Retinal pigment epithelial cell (primary cell): ENCODE data around the gene CPT1B.
"Not testable (repeated sequence)": the region's sequence is repeated elsewhere in the genome, so short reads cannot be mapped to it uniquely, and the experiment has no call there.

Experiments used
- DNase-seq: peaks from one replicate; pipeline ENCODE4 v3.0.0-alpha.2; 2010; ENCODE audit warnings: low read depth
- H3K4me3 ChIP-seq: 2 replicates; pipeline ENCODE4 v1.5.1; 2011; ENCODE audit warnings: mild to moderate bottlenecking, low read length, control low read depth, moderate library complexity
- TF ChIP-seq, protein P1 (sequence below): conservative IDR thresholded peaks from 2 replicates; pipeline ENCODE4 v1.5.1; 2011; ENCODE audit warnings: low read depth, low read length, control low read depth, inconsistent platforms

CPT1B gene

DNA sequence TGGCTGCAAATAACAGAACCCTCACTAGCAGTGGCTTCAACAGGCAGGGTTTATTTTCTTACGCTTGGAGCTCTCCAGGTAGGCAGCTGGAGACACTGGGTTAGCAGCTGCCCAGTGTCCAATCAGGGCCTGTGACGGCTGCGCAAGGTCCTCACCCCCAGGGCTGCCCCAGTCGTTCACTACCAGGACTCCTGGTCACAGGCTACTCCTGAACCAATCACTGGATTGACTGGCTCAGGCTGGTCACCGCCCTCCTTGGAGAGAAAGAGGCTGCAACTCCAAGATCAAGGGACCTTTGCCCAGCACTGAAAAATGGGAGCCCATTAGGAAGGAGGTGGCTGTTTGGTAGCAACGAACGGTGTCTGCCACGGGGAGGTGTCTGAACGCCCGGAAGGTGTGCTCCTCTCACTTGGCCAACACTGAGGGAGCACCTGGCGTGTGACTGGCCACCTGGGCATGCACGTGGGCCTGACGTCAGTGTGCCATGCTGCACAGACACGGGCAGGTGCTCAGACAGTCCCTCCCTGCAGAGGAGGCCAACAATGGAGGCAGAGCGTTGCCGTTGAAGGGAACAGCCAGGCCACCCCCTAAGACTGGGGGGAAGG lies 44.6 kb upstream of the CPT1B start:
- DNase-seq: no peak
- no peak overlapping the region for H3K4me3 ChIP-seq
- TF ChIP-seq, protein P1, sequence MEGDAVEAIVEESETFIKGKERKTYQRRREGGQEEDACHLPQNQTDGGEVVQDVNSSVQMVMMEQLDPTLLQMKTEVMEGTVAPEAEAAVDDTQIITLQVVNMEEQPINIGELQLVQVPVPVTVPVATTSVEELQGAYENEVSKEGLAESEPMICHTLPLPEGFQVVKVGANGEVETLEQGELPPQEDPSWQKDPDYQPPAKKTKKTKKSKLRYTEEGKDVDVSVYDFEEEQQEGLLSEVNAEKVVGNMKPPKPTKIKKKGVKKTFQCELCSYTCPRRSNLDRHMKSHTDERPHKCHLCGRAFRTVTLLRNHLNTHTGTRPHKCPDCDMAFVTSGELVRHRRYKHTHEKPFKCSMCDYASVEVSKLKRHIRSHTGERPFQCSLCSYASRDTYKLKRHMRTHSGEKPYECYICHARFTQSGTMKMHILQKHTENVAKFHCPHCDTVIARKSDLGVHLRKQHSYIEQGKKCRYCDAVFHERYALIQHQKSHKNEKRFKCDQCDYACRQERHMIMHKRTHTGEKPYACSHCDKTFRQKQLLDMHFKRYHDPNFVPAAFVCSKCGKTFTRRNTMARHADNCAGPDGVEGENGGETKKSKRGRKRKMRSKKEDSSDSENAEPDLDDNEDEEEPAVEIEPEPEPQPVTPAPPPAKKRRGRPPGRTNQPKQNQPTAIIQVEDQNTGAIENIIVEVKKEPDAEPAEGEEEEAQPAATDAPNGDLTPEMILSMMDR: no peak

DNA sequence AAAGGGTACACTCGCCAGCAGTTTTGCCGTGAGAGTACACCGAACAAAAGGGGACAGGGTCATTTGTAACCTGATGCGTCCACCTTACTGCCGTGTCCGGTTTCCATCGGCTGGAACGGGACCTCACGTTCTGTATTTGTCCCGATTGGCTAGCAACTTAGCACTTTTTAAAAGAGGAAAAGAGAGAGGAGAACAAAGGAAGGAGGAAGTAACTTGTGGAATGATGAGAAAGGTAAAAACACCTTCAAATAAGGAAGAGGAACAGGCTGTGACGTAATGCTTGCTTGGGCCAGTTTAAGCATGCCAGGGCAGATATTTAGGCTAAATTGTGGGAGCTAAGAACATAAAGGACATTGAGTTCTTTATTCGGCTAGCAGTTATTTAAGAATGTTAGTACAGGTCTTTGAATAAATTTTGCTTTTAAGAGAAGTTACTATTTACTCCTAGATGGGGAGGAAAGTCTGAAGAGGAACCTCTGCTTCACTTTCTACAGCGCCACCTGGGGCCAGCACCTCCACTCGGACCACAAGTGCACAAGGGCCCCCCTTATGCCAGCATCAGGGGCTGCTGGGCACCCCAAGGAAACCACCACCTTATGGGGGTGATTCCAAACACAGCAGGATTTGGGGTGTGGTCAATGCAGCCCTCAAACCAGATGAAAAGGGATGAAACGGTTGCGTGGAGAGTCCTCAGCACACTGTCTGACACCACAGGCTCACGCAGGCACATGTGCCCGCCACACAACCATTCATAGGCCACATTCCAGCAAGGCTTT lies 43.9 kb upstream of the CPT1B start:
- H3K4me3 ChIP-seq: no peak overlapping the region
- no peak for DNase-seq
- TF ChIP-seq, protein P1: peak; percentile 36

DNA sequence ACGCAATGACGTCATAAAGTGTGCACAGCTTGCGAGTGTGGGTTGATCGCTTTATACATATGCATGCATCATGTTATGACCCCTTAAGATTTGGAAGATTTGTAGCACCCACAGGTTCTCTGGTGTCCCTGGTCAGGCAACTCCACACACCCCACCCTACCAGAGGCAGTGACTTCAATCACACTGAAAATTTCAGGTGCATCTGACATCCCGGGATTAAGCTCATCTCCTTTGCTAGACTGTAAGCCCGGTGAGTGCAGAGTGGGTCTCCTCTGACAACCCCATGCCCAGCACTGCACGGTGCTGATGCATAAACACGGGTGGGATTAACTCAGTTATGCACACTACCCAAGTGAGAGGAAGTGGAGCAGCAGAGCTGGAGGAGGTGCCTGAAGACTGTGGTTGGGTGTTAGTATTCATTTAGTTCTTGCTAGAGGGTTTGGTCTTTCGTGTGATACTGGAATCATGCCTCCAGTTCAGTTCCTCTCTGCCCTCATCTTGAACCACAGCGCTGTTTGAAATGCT lies 43.2 kb upstream of the CPT1B start:
- DNase-seq: no peak
- H3K4me3 ChIP-seq: no peak overlapping the region
- TF ChIP-seq, protein P1: no peak

DNA sequence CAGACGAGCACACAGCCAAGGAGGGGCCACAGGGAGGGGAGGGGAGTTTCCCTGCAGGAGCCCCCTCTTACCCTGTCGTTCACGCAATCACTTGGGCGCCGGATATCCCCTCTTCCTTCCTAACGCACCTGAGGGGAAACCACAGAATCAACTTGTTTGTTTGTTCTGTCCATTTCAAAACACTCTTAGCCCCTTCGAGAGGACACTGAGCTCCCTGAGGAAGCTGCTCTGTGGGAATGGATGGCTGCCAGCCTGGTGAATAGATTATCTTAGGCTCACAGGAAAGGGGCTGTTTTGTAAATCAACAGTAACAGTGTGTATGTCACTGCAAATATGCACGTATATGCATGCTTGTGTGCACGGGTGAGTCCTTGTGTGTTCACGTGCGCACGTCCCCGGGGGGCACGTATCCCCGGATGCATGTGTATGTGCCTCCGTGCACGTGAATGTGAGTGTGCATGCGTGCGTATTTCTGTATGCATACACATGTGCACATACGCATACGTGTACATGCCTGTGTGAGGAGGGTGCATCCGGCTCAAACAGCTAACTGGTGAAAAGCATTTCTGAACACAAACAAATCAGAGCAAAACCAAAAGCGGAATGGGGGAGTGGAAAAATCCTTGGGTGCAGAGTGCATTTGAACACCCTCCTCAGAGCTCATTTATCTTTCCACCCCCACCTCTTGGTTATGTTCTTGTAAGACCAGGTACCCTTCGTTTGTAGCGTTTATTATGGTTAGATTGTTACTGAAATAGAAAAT lies 42.5 kb upstream of the CPT1B start:
- H3K4me3 ChIP-seq: no peak overlapping the region
- no peak for DNase-seq
- TF ChIP-seq, protein P1: no peak

DNA sequence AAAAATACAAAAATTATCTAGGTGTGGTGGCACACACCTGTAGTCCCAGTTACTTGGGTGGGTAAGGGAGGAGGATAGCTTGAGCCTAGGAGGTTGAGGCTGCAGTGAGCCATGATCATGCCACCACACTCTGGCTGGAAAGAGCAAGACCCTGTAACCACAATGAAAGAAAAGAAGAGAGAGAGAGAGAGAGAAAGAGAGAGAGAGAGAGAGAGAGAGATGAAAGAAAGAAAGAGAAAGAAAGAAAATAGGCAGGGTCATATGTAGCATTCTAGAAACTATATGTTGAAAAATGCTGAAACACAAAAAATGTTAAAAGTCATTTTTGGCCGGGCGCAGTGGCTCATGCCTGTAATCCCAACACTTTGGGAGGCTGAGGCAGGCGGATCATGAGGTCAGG lies 36.1 kb upstream of the CPT1B start:
- H3K4me3 ChIP-seq, DNase-seq: not testable (repeated sequence)

DNA sequence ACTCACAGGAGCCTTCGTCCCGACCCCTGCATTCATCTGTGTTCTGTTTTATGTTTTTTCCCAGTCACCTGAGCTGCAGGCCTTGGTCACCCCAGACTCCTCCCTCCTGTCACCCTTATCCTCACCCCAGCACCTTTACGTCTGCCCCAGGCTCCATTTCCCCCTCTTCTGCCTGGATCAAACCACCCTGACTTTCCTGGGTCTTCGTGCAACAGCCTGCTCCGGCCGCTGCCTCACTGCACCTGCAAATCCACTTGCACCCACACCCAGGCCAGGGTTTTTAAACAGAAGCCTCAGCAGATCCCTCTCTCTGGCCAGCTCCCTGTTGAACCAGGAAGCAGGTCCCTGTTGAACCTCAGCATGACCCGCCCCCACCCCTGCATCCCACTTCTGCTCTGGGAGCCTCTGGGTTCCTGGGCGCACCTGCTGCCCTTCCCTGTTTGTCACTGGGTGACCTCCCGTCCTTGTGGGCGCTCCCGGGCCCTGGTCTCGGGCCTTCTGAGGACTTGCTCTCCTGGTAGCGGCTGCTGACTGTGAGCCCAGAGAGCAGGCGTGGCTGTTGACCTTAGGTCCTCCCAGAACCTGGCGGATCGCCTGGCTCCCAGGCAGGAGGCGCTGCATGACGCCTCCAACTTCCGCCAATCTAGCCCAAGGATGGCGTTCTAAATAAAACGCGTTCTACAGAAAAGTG lies 35.2 kb upstream of the CPT1B start:
- DNase-seq: no peak
- H3K4me3 ChIP-seq: no peak overlapping the region
- TF ChIP-seq, protein P1: no peak
